Inflammatory macrophage treated with lipopolysaccharide for 1 hour (primary cell): Measurements from ENCODE around the gene NFAT5.
"Not testable (repeated sequence)": the region's sequence is repeated elsewhere in the genome, so short reads cannot be mapped to it uniquely, and the experiment has no call there.

Source experiments
- DNase-seq, 2 donors: peaks; one replicate each; pipeline ENCODE4 v3.0.0-alpha.2; 2020 to 2022

Gene NFAT5

GRCh38 chr16:69554495-69554894 is 11.3 kb upstream of the NFAT5 start:
- no peak for DNase-seq

DNA sequence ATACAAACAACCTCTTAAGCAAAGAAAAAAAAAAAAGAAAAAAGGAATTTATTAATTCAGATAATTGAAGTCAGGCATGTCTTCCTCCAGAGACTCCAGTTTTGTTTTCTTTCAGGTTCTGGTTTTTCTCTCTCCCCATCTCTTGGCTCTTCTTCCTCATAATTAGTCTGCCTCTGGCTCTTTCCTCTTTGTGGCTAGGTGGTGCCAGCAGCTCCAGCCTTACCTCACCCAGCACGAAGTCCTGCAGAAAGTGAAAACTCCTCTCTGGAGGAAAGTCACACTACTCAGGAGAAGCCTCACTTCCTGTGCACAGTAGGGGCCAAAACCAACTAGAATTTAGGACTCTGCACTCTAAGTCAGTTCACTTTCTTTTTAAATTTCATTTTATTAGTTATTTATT is 10.3 kb upstream of the NFAT5 start:
- peak; percentile 25 to 39 for DNase-seq

GRCh38 chr16:69555867-69556266 is 9.9 kb upstream of the NFAT5 start:
- no peak for DNase-seq

GRCh38 chr16:69559164-69559563 is 6.6 kb upstream of the NFAT5 start:
- no peak for DNase-seq

DNA sequence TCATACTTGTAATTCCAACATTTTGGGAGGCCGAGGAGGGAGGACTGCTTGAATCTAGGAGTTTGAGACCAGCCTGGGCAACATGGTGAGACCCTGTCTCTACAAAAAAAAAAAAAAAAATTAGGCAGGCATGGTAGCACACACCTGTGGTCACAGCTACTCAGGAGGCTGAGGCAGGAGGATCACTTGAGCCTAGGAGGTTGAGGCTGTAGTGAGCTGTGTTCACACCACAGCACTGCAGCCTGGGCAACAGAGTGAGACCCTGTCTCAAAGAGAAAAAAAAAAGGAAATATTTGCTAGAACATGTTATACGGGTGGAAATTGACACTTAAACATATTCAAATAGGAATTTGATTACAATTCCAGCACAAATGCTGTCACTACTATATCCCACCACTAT is 4.4 kb upstream of the NFAT5 start:
- not testable (repeated sequence) for DNase-seq

DNA sequence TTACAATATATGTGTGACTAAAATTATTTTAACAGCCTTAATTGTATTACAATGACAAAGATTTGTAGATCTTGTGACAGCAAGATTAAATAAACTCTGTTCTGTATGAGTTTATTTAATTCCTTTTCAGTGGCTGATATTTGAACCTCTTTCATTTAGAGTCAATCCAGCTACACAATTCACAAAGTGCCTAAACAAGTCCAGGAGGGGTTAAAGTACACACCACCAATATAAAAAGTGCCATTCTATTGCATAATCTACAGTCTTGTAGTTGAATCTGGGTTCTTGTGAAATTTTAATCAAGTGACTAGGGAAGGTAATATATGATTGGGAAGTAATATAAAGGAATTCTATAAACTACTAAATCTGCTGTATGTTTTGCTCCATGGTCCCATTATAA is 3.9 kb upstream of the NFAT5 start:
- peak in 1 of 2 donors; percentile 36 for DNase-seq

DNA sequence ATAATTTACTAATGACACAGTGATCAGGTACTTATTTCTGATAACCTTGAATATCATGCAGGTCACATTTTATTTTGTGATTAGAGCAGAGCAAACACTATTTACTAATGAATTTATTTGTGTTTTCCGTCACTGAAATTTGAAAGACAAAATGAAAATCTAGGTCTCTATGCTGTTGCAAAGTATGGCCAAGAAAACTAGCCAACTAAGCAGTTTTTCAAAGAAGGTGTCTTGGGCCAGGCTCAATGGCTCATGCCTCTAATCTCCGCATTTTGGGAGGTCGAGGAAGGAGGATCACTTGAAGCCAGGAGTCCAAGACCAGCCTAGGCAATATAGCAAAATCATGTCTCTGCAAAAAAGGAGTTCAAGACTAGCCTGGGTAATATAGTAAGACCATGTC is 3.0 kb upstream of the NFAT5 start:
- DNase-seq, result no peak

DNA sequence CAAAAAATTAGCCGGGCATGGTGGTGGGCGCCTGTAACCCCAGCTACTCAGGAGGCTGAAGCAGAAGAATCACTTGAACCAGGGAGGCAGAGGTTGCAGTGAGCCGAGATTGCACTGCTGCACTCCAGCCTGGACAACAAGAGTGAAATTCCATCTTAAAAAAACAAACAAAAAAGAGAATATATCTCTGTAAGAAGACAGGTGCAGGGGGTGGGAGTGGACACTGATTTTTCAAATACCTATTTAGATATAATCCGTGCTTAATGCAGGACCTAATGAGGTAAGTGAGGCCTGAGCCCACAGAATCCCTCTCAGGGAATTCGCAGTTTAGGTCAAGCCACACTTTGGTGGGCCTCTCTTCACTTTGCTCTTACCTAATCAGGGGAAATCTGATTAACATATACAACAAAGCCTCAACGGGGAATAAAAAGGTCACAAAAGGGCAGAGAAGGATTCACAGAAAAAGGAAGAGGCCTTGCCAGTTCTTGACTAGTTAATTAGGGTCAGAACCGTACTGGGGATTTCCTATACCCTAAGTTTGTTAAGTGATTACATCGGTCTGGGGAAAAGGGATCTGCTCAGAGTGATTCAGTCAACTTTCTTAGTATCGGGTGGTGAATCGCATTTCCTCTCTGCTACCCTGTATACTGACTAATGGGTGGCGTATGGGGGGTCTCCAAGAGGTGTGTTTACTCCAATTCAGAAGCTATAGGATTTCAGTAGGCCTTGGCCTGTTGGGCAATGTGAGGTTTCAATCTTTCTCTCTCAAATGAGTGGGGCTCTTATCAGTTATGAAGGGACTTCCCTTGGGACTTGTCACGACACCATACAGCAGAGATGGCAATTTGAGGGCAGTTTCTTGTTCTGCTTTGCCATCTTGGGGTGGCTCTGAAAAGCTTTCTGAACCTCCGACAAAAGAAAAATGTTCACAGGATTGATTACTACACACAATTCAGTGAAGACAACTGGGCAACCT is 1.9 kb upstream of the NFAT5 start:
- DNase-seq, result peak; percentile 95 to 99

DNA sequence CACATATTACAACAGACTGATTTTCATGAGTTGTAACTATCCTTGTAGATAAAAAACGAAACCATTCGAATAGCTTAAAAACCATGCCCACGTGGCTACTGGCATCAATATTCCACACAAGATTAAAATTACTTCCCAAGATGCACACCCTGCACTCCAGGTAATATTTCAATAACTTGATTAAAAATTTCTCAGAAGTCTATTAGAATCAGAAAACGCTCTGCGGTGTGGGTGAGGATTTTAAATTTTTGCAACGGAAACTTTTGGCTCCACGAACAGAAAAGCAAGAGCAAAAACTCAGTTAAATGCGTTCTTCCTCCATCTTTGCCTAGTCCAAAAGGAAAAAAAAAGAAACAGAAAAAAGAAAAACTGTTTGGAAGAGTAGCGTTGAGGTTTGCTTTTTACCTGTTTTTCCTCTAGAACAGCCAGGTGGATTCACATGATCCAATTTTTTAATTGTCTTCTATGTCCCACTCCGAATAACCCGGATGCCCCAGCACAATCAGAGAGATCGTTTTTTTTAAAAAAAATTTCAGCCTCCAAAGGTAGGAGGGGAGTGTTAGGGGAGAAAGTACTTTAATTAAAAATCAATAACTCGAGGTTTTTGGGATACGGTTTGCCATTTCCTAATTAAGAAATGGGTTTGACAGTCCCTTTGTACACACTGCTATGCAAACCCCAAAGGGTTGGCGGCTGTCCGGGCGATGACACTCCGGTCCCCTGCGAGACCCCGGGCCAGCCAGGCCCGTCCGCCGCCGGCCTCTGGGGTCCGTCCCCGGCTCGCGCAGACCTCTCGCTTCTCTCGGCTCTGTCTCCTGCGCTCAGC is 708 bp upstream of the NFAT5 start:
- DNase-seq, result peak in 1 of 2 donors; percentile 25

DNA sequence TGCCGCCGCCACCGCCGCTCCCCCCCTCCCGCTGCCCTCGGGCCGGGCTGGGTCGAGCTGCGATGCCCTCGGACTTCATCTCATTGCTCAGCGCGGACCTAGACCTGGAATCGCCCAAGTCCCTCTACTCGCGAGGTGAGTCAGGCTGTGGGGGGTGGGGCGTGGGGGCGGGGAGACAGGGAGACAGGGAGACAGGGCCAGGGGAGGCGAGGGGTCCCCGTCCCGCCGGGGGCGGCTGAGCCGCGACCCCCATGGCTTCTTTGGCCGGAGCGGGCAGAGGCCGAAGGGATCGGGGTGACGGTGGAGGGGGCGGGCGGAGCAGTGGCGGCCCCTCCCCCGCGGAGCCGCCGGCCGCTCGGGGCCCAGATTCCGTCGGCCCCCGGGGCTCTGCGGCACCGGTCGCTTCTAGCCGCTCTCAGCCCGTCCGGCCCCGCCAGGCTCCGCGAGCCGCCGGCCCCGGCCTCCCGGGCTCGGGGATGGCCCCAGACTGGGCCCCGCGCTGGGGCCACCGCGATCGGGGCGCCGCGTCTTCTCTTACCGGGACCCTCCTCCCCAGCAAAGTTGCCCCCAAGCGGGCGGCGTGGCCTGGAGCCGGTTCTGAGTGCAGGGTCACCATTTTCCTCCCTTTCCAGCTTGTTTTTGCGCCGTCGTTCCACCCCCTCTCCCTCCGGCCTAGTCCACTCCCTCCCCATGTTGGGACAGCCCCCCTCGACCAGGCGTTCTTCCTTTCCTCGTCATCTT is 644 bp downstream of the NFAT5 start:
- DNase-seq, result peak; percentile 47 to 54

DNA sequence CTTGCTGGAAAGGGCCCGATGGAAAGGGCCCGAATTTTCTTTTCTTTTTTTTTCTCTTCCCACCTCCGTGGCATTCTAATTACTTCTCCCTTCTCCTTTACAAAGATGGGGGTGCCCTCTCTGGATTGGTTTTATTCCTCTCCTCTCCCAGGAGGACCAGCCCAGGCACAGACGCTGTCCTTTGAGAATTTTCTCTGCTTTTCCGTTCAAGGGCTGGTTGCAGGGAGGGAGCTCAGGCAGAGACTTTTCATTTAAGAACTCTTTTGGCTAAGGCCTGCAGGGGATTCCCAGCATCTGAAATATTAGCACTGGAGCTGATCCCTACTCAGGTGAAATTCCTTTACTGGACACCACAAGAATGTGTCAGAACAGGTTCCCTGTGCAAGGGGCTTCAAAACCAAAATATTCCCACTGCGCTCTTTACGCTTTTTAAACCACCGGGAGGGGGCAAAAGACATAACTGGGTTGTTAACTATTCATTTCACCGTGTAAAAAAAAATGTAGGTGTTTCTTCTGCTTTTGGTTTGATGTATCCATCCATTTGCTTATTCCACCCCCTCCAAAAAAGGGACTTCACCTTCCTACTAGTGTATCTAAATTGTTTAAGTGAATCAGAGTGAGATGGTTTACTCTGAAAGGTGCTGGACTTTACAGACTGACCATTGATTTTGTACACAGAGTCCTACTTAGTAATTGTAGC is 1.4 kb downstream of the NFAT5 start:
- DNase-seq, result peak; percentile 23 to 25

GRCh38 chr16:69568676-69569075 is 2.9 kb downstream of the NFAT5 start:
- DNase-seq, result no peak

DNA sequence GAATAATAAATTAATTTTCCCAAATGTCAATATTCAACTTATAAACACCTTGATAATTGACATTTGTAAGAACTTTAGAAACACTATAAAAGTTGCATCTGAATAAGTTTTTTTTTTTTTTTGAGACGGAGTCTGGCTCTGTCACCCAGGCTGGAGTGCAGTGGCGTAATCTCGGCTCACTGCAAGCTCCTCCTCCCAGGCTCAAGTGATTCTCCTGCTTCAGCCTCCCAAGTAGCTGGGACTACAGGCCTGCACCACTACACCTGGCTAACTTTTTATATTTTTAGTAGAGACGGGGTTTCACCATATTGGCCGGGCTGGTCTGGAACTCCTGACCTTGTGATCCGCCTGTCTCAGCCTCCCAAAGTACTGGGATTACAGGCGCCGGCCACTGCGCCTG is 13.0 kb downstream of the NFAT5 start:
- not testable (repeated sequence) for DNase-seq

GRCh38 chr16:69579783-69580481 is 14.2 kb downstream of the NFAT5 start:
- DNase-seq, result no peak

DNA sequence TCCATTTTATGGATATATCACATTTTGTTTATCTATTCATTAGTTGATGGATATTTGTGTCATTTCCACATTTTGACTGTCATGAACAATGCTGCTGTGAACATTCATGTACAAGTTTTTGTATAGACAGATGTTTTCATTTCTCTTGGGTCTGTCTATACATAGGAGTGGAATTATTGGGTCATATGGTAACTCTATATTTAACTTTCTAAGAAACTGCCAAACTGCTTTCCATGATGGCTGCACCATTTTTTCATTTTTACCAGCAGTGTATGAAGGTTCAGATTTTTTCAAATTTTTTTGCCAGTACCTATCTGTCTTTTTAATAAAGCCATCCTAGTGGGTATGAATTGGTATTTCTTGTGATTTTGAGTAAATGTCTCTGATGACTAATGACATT is 15.5 kb downstream of the NFAT5 start:
- DNase-seq, result no peak

- not testable (repeated sequence) for DNase-seq
Measured at GRCh38 chr16:69584493-69584892, 18.7 kb downstream of the NFAT5 start.

DNA sequence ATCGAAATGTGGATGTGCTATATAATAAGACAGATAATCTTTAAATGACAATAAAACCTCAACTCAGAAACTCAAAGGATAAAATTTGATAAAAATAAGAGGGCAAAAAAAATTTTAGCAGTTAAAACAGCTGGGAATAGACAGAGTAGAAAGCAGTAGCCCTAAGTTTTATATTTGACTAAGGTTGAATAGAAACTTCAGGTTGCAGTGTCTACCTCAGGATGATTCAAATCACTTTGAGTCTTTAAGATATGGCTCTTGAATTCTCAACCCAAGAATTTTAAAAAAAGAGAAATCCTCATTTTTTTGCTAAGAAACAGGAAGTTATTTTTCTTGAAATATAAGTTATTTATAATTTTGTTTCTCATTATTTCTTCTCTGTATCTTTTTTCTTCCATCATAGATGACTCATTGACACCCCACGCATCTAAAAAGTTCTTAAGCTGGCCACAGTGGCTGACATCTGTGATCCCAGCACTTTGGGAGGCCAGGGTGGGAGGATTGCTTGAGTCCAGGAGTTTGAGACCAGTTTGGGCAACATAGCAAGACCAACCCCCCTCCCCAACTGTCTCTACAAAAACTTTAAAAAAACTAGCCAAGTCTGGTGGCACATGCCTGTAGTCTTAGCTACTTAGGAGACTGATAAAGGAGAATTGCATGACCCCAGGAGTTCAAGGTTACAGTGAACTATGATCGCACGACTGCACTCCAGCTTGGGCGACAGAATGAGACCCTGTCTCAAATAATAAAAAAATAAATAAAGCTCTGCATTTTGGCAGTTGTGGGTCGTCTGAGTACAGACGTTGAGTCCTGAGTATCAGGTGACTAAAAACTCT is 23.9 kb downstream of the NFAT5 start:
- peak; percentile 64 to 66 for DNase-seq

GRCh38 chr16:69590590-69590989 is 24.8 kb downstream of the NFAT5 start:
- DNase-seq, result no peak

DNA sequence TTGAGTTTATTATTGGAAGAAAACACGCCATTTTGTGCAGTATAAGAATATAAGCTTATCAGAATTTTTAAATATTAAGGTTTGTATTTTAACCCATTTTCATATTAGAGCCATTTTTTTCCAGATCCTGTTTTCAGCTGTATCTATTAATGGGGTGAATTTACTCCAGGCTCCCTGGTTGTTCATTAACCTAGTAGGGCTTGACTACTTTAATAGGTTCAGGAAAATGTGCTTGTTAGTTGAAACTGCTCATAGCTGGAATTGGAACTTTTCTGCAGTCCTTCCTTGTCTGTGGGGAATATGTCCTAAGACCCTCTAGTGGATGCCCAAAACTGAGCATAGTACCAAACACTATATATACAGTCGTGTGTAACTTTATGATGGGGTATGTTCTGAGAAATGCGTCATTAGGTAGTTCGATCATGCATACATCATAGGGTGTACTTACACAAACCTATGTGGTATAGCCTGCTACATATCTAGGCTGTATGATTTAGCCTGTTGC is 28.0 kb downstream of the NFAT5 start:
- DNase-seq, result no peak
